Upper lobe of right lung (tissue), 1 donor: ENCODE measurements around the gene CCS. TPM values are rescaled to one million over a fixed set of nuclear protein-coding genes. Genes with fewer than 3 reads are reported as not detected.

Experiments
- ATAC-seq: fragments of 200-7000 bp; cut with Tn5 transposase; one replicate; pipeline ENCODE4 v1.9.1; 2020; ENCODE audit warnings: mild to moderate bottlenecking, moderate library complexity
- DNase-seq: peaks from one replicate; pipeline ENCODE4 v3.0.0-alpha.2; 2020
- H3K27ac ChIP-seq: fragments of 200-600 bp; one replicate; pipeline ENCODE4 v1.8.0; 2022
- H3K27me3 ChIP-seq: fragments of 200-600 bp; one replicate; pipeline ENCODE4 v1.8.0; 2022; ENCODE audit warnings: mild to moderate bottlenecking
- H3K36me3 ChIP-seq: fragments of 200-600 bp; one replicate; pipeline ENCODE4 v1.8.0; 2022
- H3K4me1 ChIP-seq: fragments of 200-600 bp; one replicate; pipeline ENCODE4 v1.8.0; 2022
- H3K4me3 ChIP-seq: fragments of 200-600 bp; one replicate; pipeline ENCODE4 v1.8.0; 2022; ENCODE audit warnings: mild to moderate bottlenecking
- H3K9me3 ChIP-seq: fragments of 200-600 bp; one replicate; pipeline ENCODE4 v1.8.0; 2022
- intact Hi-C: fragments of 100-400 bp; cut with DNase I; formaldehyde crosslinking; loops from one replicate; pipeline ENCODE4 v1.11.0; 2022
- total RNA-seq: library from RNA; stranded (reverse); fragmentation: NEBNext Ultra II Directional; extraction: Animal tissue kit (Norgen Biotek cat#: 25700); gene quantifications from one replicate; pipeline ENCODE4 v1.2.1, GENCODE V29; 2021
- TF ChIP-seq, protein P1 (sequence below): fragments of 200-600 bp; IDR thresholded peaks from one replicate; pipeline ENCODE4 v1.8.0; 2022; ENCODE audit warnings: antibody characterized with exemption
- donor health status: DM: no; HTN: yes; CAD: no; lungs with severe emphysema.

Gene CCS
- total RNA-seq, 1 donor from 2014 or later: 31.9 TPM

DNA sequence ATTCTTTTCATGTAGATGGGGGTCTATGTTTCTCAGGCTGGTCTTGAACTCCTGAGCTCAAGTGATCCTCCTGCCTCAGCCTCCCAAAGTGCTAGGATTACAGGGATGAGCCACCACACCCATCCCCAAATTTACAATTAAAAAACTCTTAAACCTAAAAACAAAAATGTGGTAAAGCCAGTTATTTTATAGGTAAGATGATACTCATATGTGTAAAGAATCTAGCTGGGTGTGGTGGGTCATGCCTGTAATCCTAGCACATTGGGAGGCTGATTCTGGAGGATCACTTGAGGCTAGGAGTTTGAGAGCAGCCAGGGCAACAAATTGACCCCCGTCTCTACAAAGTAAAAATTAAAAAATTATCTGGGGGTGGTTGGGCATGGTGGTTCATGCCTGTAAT lies 19.5 kb downstream of the CCS start:
- intact Hi-C loops: no loop called here
- no peak for DNase-seq
- TF ChIP-seq, protein P1, sequence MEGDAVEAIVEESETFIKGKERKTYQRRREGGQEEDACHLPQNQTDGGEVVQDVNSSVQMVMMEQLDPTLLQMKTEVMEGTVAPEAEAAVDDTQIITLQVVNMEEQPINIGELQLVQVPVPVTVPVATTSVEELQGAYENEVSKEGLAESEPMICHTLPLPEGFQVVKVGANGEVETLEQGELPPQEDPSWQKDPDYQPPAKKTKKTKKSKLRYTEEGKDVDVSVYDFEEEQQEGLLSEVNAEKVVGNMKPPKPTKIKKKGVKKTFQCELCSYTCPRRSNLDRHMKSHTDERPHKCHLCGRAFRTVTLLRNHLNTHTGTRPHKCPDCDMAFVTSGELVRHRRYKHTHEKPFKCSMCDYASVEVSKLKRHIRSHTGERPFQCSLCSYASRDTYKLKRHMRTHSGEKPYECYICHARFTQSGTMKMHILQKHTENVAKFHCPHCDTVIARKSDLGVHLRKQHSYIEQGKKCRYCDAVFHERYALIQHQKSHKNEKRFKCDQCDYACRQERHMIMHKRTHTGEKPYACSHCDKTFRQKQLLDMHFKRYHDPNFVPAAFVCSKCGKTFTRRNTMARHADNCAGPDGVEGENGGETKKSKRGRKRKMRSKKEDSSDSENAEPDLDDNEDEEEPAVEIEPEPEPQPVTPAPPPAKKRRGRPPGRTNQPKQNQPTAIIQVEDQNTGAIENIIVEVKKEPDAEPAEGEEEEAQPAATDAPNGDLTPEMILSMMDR: no peak
- no peak overlapping the region for H3K27ac ChIP-seq
- no peak overlapping the region for H3K4me3 ChIP-seq
- no peaks in the 10 kb centered on the region for H3K36me3 ChIP-seq
- no peak for ATAC-seq
- no peaks in the 10 kb centered on the region for H3K9me3 ChIP-seq
- H3K27me3 ChIP-seq: no peaks in the 10 kb centered on the region
- H3K4me1 ChIP-seq: peaks cover 7% of the 10 kb centered on the region

DNA sequence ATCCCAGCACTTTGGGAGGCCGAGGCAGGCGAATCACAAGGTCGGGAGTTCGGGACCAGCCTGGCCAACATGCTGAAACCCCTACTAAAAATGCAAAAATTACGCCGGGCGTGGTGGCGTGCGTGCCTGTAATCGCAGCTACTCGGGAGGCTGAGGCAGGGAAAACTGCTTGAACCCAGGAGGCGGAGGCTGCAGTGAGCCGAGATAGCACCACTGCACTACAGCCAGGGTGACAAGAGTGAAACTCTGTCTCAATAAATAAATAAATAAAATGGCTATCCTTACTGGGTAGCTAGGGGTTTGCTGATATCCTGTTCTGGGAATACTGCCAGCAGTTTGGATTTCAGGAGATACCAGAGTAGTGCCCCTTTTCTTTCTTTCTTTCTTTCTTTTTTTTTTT lies 21.1 kb downstream of the CCS start:
- TF ChIP-seq, protein P1: no peak
- Histone ChIP-seq H3K36me3 (no peaks in the 10 kb centered on the region), H3K4me3 (no peak overlapping the region), H3K27ac (no peak overlapping the region), H3K9me3 (no peaks in the 10 kb centered on the region), H3K4me1 (peaks cover 16% of the 10 kb centered on the region), H3K27me3 (no peaks in the 10 kb centered on the region)
- DNase-seq (no peak), ATAC-seq (no peak)
- intact Hi-C loops: no loop called here

DNA sequence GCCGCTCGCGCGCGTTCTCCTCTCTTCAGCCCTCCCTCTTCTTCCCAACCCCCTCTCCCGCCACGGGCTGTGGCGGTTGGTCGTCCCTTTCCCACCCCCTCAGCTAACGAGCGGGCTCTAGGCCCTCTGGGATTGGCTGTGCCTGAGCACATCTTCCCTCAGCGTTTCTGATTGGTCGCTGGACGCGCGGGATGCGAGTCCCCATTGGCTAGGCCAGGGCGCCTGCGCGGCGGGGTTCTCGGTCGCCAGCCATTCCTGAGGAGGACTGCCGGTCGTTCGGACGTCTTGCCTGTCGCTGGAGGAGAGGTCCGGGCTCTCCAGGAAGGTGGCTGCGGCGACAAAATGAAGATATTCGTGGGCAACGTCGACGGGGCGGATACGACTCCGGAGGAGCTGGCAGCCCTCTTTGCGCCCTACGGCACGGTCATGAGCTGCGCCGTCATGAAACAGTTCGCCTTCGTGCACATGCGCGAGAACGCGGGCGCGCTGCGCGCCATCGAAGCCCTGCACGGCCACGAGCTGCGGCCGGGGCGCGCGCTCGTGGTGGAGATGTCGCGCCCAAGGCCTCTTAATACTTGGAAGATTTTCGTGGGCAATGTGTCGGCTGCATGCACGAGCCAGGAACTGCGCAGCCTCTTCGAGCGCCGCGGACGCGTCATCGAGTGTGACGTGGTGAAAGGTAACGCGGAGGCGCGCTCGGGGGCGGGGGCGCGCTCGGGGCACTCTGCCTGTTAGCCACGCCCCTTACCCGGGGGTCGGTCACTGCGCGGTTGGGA lies 23.6 kb downstream of the CCS start, which contains the start of gene RBM14:
Gene RBM14, plus strand, starts transcription at position 252 of the 776 bp plus-strand sequence. Its CDS starts 91 bp downstream, at position 343.
- H3K27ac ChIP-seq: peak within 1 kb of the TSS; percentile 94
- H3K4me3 ChIP-seq: peak within 1 kb of the TSS; percentile 71
- no peaks in the 10 kb centered on the region for H3K36me3 ChIP-seq
- peaks cover 39% of the 10 kb centered on the region for H3K4me1 ChIP-seq
- ATAC-seq (peak; percentile 97), DNase-seq (peak; percentile 99)
- TF ChIP-seq, protein P1: no peak
- intact Hi-C loops: no loop called here
- no peaks in the 10 kb centered on the region for H3K27me3 ChIP-seq
- no peaks in the 10 kb centered on the region for H3K9me3 ChIP-seq

DNA sequence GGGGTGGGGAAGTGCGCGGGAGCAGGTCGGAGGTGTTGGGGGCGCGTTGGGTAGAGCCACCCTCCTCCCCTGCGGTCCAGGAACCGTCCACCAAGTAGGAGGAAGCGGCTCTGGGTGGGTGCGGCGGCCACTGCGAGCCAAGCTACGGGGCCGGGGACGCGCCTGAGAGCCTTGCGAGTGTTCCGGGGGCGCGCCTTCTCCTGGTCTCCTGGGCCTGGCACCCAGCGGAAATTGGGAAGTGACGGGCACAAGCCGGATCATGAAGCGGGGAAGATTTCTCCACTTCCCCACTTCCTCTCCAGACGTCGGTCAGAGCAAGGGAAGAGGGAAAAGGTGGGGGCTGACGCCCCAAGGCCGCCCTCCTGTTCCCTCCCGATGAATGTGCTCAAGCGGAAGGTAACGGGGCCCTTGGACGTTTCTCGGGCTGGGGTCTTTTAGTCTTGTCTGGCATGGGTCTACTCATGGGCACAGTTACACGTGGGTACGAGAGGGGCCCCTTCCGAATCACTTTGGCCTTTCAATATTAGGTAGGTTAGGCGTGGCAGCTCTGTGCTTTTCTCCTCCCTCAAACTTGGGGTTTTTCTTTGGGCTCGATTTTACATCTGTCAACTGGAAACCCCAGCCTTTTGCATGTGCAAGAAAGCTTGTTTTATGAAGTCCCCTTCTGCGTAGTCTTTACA lies 24.3 kb downstream of the CCS start:
- peaks cover 43% of the 10 kb centered on the region for H3K4me1 ChIP-seq
- H3K9me3 ChIP-seq: no peaks in the 10 kb centered on the region
- peak overlapping the region; percentile 94 for H3K27ac ChIP-seq
- ATAC-seq (peak; percentile 72), DNase-seq (peak; percentile 92)
- H3K4me3 ChIP-seq: peak overlapping the region; percentile 71
- TF ChIP-seq, protein P1: no peak
- H3K27me3 ChIP-seq: no peaks in the 10 kb centered on the region
- intact Hi-C loops: no loop called here
- H3K36me3 ChIP-seq: no peaks in the 10 kb centered on the region

DNA sequence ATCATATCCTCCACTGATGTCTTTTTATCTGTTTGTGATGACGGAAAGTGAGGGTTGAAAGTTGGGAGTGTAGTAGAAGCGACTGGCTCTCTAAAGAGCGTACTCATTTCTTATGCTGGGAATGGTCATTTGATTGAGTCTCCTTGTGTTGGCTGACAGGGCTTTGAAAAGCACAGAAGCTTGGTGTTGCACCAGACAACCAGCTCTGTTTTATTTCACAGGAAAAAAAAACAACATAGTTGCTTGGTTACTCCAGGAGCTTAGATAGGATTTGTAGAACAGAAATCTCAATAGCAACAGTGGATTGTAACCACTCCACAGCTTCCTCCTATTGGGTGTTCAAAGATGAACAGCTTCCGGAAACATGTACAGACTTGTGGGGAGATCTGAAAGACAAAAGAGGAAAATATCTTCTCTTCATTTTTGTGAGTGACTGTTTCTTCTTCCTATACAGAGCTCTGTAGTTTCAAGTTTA lies 26.1 kb downstream of the CCS start:
- no peaks in the 10 kb centered on the region for H3K9me3 ChIP-seq
- H3K4me3 ChIP-seq: peak overlapping the region; percentile 71
- peaks cover 56% of the 10 kb centered on the region for H3K4me1 ChIP-seq
- DNase-seq (no peak), ATAC-seq (no peak)
- peaks cover 12% of the 10 kb centered on the region for H3K36me3 ChIP-seq
- TF ChIP-seq, protein P1: no peak
- peak overlapping the region; percentile 94 for H3K27ac ChIP-seq
- intact Hi-C loops: no loop called here
- H3K27me3 ChIP-seq: no peaks in the 10 kb centered on the region
